ENCODE results near the gene CLEC14A.
A peak's percentile ranks its signal among the peaks of the same experiment; 100 is the strongest.

CLEC14A gene

GRCh38 chr14:38243696-38244240 lies 12.1 kb downstream of the CLEC14A start:
- DNase-seq: no peak

GRCh38 chr14:38238878-38239277 lies 17.0 kb downstream of the CLEC14A start:
- no peak for DNase-seq

GRCh38 chr14:38238332-38238731 lies 17.6 kb downstream of the CLEC14A start:
- no peak for DNase-seq

DNA sequence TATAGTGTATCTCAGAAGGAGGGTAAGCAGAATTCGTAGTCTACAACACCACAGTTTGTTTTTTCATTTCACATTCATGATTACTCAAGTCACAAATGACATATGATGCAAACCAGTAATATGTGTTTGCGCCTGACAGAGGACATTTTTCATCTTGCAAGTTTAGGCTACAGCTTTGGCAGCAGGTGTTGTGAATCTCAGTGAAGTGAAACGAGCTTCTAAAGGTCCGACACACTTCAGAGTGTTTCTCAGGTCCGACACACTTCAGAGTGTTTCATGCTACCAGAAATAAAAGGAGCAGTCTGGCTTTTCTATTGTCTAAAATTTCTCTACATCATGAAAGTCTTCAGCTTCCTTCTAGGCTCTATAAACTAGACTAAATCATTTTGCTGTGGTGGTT lies 22.7 kb downstream of the CLEC14A start:
- no peak for DNase-seq

DNA sequence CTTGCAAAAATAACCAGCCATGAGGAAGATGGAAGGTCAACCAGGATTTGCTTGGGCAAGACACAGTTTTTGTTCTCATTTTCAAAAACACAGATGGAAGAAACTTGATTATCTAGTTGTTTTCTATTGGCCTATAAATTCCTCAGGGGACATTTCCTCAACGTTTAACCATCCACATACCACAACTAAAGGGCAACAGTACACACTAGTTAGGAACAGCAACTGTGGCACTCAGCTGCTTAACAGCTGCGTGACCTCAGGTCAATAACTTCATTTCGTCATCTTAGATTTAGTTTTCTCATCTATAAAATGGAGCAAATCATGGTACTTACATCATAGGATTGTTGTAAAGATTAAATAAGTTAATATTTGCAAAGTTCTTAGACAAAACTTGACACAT lies 29.5 kb downstream of the CLEC14A start:
- no peak for DNase-seq

GRCh38 chr14:38225946-38226345 lies 29.9 kb downstream of the CLEC14A start:
- DNase-seq: no peak

- DNase-seq: no peak
Observed at GRCh38 chr14:38224338-38224737, 31.6 kb downstream of the CLEC14A start.

- no peak for DNase-seq
Observed at GRCh38 chr14:38221077-38221476, 34.8 kb downstream of the CLEC14A start.

DNA sequence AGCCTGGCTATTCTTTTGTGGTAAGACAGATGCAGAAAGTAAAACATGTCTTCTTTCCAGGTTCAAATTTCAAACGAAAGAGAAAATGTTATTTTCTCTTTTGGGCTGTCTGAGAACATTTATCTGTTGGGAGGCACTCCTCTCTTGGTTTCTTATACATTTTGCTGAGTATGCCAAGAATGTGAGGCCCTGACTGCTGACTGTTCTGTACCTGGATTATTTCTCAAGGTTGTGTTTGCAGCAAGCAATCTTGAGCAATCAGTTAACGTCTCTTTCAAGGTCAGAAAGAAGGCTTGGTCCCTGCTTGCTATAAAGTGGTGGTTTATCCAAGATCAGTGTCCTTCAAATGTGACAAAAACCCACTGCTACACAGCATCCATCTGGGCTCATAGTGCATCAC lies 38.3 kb downstream of the CLEC14A start:
- no peak for DNase-seq

DNA sequence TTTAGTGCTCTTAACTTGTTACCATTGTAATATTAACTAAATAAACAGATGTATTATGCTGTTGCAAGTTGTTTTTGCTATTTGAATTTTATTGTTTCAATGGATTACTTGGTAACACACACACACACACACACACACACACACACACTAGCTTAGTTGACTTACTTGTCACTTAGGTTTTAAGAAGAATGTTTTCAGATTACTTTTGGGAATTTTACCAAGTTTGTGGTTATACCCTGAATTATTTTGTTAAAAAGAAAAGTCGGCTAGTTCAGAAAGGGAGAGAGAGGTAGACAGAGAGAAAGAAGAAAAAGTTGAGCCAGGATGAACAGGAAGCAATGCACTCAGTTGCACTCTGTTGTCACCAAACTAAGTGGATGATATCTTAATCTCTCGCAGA lies 42.9 kb downstream of the CLEC14A start:
- no peak for DNase-seq

DNA sequence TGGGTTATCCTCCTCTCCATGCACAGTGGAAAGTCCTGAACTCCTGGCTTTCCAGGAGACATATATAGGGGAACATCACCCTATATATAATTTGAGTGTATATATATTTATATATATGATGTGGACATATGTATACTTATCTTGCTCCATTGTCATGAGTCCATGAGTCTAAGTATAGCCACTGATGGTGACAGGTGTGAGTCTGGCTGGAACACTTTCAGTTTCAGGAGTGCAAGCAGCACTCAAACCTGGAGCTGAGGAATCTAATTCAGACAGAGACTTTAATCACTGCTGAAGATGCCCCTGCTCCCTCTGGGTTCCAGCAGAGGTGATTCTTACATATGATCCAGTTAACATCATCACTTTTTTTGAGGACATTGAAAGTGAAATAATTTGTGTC lies 43.8 kb downstream of the CLEC14A start:
- no peak for DNase-seq

DNA sequence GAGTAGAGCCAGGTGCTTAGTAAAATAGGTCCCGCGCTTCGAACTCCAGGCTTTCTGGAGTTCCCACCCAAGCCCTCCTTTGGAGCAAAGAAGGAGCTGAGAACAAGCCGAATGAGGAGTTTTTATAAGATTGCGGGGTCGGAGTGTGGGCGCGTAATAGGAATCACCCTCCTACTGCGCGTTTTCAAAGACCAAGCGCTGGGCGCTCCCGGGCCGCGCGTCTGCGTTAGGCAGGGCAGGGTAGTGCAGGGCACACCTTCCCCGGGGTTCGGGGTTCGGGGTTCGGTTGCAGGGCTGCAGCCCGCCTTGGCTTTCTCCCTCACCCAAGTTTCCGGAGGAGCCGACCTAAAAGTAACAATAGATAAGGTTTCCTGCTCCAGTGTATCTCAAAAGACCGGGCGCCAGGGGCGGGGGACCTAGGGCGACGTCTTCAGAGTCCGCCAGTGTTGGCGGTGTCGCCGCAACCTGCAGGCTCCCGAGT lies 44.6 kb downstream of the CLEC14A start:
- DNase-seq: no peak

- DNase-seq: no peak
Observed at GRCh38 chr14:38210587-38211216, 45.2 kb downstream of the CLEC14A start.

GRCh38 chr14:38209572-38210557 lies 46.0 kb downstream of the CLEC14A start:
- DNase-seq: peak in 1 of 2 experiments; percentile 7

DNA sequence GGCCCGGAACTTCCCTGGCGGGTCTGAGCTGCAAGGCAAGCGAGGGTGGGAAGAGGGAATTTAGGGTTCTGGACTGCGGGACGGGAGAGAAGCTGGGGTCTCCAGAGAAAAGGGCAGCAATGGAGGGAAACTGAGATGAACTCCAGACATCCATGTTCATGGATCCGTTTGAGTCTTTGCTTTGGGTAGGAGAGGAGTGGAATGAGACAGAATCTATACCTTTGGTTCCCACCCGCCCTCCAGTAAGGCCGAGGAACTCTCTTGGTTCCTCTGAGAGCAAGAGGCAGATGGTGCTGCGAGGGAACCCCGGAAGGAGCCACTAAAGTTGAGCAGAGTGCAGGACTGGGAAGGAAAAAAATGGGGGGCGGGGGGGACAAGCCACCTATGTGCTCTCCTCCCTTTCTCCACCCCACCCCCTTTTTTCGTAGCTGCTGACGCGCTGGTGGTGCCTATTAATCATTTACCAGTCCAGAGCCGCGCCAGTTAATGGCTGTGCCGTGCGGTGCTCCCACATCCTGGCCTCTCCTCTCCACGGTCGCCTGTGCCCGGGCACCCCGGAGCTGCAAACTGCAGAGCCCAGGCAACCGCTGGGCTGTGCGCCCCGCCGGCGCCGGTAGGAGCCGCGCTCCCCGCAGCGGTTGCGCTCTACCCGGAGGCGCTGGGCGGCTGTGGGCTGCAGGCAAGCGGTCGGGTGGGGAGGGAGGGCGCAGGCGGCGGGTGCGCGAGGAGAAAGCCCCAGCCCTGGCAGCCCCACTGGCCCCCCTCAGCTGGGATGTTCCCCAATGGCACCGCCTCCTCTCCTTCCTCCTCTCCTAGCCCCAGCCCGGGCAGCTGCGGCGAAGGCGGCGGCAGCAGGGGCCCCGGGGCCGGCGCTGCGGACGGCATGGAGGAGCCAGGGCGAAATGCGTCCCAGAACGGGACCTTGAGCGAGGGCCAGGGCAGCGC lies 47.0 kb downstream of the CLEC14A start:
- no peak for DNase-seq

DNA sequence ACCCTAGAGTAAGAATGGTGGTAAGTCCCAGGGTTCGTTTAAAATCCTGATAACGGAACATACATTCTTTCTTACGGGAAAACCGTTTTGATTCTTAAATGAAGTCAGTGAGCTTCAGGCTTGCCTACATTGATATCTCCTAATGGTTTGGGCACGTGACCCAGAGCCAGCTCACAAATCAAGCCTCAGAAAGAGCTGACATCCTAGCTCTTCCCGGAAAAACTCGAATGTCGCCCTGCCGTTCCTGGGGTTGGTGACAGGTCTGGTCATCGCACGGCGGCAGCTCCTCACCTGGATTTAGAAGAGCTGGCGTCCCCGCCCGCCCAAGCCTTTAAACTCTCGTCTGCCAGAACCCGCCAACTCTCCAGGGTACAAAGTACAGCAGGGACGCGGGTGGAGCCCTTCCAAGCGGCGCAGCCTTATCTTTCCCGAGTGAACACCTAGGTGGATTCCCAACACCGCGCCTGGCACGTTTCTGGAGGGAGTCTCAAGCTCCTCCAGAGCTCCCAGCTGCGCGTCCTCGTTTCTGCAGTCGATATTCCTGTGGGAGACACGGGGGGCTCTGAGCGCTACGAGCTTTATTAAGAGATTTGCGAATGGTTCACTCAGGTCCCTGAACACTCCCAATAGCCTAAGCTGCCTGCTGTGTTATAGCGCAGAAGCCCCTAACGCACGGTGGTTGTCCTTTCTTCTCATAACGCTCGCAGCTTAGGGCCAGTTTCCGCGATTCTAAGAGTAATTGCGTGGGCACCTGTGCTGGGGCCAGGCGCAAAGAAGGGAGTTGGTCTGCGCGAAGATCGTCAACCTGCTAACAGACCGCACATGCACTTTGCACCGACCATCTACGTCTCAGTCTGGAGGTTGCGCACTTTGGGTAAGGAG lies 47.9 kb downstream of the CLEC14A start, which contains the start of gene SSTR1:
Gene SSTR1, plus strand, starts transcription at position 169 of the 882 bp plus-strand sequence. CDS start 1,486 bp downstream, outside the sequence.
- no peak for DNase-seq

DNA sequence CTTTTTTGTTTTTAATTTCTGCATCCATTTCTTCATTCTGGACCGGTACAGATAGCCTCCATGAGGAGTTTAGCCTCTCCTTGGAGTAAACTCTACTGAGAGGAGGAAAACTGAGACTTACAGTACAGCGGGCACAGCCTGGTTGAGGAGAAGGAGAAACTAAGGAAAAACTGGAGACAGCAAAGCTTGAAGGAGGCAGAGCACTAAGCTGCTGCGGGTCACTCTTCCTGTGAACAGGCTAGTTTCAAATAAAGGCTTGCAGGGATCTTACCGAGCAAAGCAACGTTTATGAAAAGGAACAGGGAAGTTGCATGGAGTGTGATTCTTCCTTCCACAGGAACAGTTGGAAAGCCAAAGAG lies 48.5 kb downstream of the CLEC14A start:
- no peak for DNase-seq

DNA sequence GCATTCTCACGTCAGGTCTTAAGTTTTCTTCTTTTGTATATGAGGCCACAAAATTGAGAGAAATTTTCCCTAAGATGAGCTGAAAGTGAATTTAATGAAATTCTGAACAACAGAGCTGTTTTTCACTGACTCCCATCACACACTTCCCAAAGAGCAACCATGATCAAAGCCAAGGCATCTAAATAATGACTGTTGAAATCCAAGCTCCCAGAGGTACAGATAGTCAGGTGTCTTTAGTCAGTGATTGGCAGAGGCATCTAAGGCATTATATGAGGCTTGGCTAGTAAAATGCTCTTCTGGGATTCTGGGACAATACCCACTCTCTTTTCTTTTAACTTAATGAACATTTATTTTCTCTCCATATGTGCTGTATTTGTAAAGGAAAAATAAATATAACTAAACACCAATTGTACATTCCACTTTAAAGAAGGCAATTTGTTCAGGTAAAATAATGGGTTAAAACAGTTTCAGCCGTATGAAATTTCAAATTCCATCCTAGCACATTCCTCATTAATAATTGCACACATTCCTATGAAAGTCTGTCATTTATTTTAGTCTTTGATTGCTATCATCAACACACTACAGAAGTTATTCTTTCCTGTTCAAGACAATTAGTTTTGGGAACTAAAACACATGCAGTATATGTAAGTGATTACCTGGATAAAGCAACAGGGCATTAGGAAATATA lies 49.1 kb downstream of the CLEC14A start:
- DNase-seq: no peak

- no peak for DNase-seq
Observed at GRCh38 chr14:38205949-38206665, 49.8 kb downstream of the CLEC14A start.
